ENCODE data around the gene MDC1. TPM values are rescaled to one million over a fixed set of nuclear protein-coding genes. Genes with fewer than 3 reads are reported as not detected.

MDC1 gene
- total and polyA plus RNA-seq, 2 experiments from 2014 or later: 17.2 to 32.7 TPM

DNA sequence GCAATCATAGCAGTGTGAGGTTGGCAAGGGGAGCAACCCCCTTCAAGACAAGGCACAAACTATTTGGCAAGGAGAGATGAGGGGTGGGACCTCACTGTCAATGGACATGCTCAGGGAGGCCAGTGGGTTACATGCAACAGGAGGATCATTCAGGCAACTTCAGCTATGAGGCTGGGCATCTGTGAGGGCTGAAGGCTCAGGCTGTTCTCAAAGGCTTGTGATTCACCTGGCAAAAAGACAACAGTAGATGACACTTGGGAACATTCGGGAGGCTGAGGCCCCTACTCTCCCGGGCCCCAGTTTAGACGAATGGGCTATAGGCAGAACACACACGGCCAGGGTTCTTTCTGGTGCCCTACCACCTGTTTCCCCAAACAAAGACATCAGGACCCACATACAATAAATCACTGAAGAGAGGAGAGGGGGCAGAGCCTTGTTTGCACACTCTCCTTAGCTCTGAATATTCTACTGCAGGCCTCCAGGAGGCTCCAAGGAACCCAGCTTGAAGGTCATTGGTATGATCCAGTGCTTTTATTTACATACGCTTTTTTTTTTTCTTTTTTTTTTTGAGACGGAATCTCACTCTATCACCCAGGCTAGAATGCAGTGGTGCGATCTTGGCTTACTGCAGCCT, 11.0 kb upstream of the MDC1 start:
- no peak overlapping the region for H3K4me3 Mint-ChIP-seq
- peak overlapping the region; percentile 63 for H3K27ac ChIP-seq (ENCODE audit: low read depth)
- H3K36me3 Mint-ChIP-seq (ENCODE audit: low read depth): peaks cover 71% of the 10 kb centered on the region
- ATAC-seq: no peak
- peaks cover 2% of the 10 kb centered on the region; the same call in 1 of the 2 replicates for H3K4me1 ChIP-seq (ENCODE audit: insufficient read depth)
- peaks cover 9% of the 10 kb centered on the region for H3K79me2 ChIP-seq (replicated peaks; ENCODE audit: insufficient read depth)
- no peaks in the 10 kb centered on the region for H3K27me3 ChIP-seq (ENCODE audit: insufficient read depth)
- TF ChIP-seq, protein P1, sequence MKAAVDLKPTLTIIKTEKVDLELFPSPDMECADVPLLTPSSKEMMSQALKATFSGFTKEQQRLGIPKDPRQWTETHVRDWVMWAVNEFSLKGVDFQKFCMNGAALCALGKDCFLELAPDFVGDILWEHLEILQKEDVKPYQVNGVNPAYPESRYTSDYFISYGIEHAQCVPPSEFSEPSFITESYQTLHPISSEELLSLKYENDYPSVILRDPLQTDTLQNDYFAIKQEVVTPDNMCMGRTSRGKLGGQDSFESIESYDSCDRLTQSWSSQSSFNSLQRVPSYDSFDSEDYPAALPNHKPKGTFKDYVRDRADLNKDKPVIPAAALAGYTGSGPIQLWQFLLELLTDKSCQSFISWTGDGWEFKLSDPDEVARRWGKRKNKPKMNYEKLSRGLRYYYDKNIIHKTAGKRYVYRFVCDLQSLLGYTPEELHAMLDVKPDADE (IDR thresholded peaks at IDR 0.05): no peak
- TF ChIP-seq ZNF462 (CRISPR knock-in tag; IDR thresholded peaks at IDR 0.05) (no peak), STAT1 (IDR thresholded peaks at IDR 0.05; ENCODE audit: unreplicated experiment) (no peak), POLR2AphosphoS5 (IDR thresholded peaks at IDR 0.05; ENCODE audit: low read depth) (no peak), CTCF (conservative IDR thresholded peaks at IDR 0.05; ENCODE audit: low read depth in 2 of 2) (no peak), CREB1 (CRISPR knock-in tag; IDR thresholded peaks at IDR 0.05; ENCODE audit: low read depth) (no peak), ZNF331 (CRISPR knock-in tag; IDR thresholded peaks at IDR 0.05; ENCODE audit: low read depth) (no peak), ZNF114 (CRISPR knock-in tag; IDR thresholded peaks at IDR 0.05) (no peak), EZH2 (IDR thresholded peaks at IDR 0.05; ENCODE audit: low read depth, unreplicated experiment) (no peak), JUNB (IDR thresholded peaks at IDR 0.05; ENCODE audit: unreplicated experiment) (no peak), EZH2phosphoT487 (IDR thresholded peaks at IDR 0.05; ENCODE audit: unreplicated experiment) (no peak), NANOG (IDR thresholded peaks at IDR 0.05; ENCODE audit: borderline replicate concordance) (no peak)
- TF ChIP-seq, protein P2, sequence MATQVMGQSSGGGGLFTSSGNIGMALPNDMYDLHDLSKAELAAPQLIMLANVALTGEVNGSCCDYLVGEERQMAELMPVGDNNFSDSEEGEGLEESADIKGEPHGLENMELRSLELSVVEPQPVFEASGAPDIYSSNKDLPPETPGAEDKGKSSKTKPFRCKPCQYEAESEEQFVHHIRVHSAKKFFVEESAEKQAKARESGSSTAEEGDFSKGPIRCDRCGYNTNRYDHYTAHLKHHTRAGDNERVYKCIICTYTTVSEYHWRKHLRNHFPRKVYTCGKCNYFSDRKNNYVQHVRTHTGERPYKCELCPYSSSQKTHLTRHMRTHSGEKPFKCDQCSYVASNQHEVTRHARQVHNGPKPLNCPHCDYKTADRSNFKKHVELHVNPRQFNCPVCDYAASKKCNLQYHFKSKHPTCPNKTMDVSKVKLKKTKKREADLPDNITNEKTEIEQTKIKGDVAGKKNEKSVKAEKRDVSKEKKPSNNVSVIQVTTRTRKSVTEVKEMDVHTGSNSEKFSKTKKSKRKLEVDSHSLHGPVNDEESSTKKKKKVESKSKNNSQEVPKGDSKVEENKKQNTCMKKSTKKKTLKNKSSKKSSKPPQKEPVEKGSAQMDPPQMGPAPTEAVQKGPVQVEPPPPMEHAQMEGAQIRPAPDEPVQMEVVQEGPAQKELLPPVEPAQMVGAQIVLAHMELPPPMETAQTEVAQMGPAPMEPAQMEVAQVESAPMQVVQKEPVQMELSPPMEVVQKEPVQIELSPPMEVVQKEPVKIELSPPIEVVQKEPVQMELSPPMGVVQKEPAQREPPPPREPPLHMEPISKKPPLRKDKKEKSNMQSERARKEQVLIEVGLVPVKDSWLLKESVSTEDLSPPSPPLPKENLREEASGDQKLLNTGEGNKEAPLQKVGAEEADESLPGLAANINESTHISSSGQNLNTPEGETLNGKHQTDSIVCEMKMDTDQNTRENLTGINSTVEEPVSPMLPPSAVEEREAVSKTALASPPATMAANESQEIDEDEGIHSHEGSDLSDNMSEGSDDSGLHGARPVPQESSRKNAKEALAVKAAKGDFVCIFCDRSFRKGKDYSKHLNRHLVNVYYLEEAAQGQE (IDR thresholded peaks at IDR 0.05; ENCODE audit: unreplicated experiment): no peak
- H3K36me3 ChIP-seq (ENCODE audit: insufficient read depth): peaks cover 28% of the 10 kb centered on the region
- peaks cover 36% of the 10 kb centered on the region for H3K27me3 Mint-ChIP-seq (ENCODE audit: insufficient read depth, low read depth, poor library complexity)
- peaks cover 65% of the 10 kb centered on the region for H3F3A ChIP-seq (replicated peaks; ENCODE audit: low read depth)
- DNase-seq (ENCODE audit: low spot score): no peak
- no peaks in the 10 kb centered on the region; the same call in 2 of the 3 replicates for H3K9me3 Mint-ChIP-seq
- no peaks in the 10 kb centered on the region for H3K9me2 ChIP-seq (ENCODE audit: insufficient read depth)
- H4K20me1 ChIP-seq (replicated peaks; ENCODE audit: insufficient read depth): peaks cover 30% of the 10 kb centered on the region
- peak overlapping the region; percentile 67; the same call in 1 of the 2 replicates for H3K27ac Mint-ChIP-seq
- no peak overlapping the region for H3K4me2 ChIP-seq
- H2AFZ ChIP-seq: no peak overlapping the region
- H3K4me1 Mint-ChIP-seq: peaks cover 24% of the 10 kb centered on the region
- H3K4me3 ChIP-seq: no peak overlapping the region
